ENCODE data around the gene CDKL2. TPM values are rescaled to one million over a fixed set of nuclear protein-coding genes. Genes with fewer than 3 reads are reported as not detected.

Gene CDKL2
- total RNA-seq, 1 experiment from 2014 or later: 1.5 TPM

DNA sequence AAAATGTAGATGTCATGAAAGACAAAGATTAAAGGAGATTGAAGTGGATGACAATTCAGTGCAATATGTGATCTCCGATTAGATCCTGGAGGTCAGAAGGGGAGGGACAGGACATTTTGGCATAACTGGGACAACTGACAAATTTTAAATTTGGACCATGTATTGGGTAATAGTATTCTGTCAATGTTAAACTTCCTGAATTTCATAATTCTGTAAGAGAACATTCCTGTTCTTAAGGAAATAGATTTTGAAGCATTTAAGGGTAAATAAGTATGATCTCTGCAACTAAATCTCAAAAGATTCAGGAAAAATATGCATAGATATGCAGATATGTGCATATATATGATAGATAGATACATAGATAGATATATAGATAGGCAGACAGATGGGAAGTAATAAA is 63.4 kb downstream of the CDKL2 start:
- WGBS (ENCODE audit: extremely low coverage, insufficient read length, low lambda C conversion rate): no CpG with 5 or more reads among the region's 1 CpG
- Mint-ChIP-seq H3K9me3 (peaks cover 10 to 12% of the 10 kb centered on the region in 2 experiments), H3K27ac (no peak overlapping the region), H3K36me3 (ENCODE audit: insufficient read depth in 1 of 3, low read depth in 3 of 3) (peaks cover 0 to 15% (median 8%) of the 10 kb centered on the region in 3 experiments; a peak in 4 of 7 replicates), H3K27me3 (ENCODE audit: low read depth) (peaks cover 10% of the 10 kb centered on the region), H3K4me3 (no peak overlapping the region), H3K4me1 (peaks cover 5% of the 10 kb centered on the region in 2 experiments)
- Histone ChIP-seq H4K20me1 (ENCODE audit: control insufficient read depth, insufficient read depth, insufficient read length) (no peaks in the 10 kb centered on the region), H2BK20ac (ENCODE audit: low read depth, low read length, poor library complexity, severe bottlenecking) (no peak overlapping the region), H2BK12ac (ENCODE audit: insufficient read length, low read depth, low read length) (no peak overlapping the region), H3K23me2 (ENCODE audit: insufficient read length, low read depth, low read length, poor library complexity, severe bottlenecking) (no peaks in the 10 kb centered on the region), H2BK120ac (ENCODE audit: low read depth, low read length, poor library complexity, severe bottlenecking) (no peak overlapping the region), H3K9ac (ENCODE audit: extremely low read depth, insufficient read length, low read length) (no peak overlapping the region), H4K5ac (ENCODE audit: insufficient read length, low read depth, low read length) (no peak overlapping the region), H3T11ph (ENCODE audit: low read length) (no peak overlapping the region), H3K79me2 (ENCODE audit: insufficient read depth, low read length) (no peaks in the 10 kb centered on the region), H3K79me1 (ENCODE audit: insufficient read depth, low read depth, low read length, poor library complexity, severe bottlenecking) (no peaks in the 10 kb centered on the region), H3K27me3 (ENCODE audit: insufficient read depth, low read length) (no peaks in the 10 kb centered on the region), H3K14ac (ENCODE audit: insufficient read depth, low read length) (no peak overlapping the region), H3K27ac (ENCODE audit: insufficient read length, low read depth, low read length) (no peak overlapping the region), H3K4ac (ENCODE audit: low read depth, low read length) (no peak overlapping the region), H3K23ac (ENCODE audit: insufficient read length, low read depth, low read length) (no peak overlapping the region), H3K56ac (ENCODE audit: insufficient read length, low read depth, low read length) (no peak overlapping the region), H4K8ac (replicated peaks; ENCODE audit: insufficient read length, low read depth, low read length) (no peak overlapping the region), H3K9me3 (ENCODE audit: control insufficient read depth, low read depth, low read length) (peaks cover 5% of the 10 kb centered on the region), H2AFZ (ENCODE audit: low read length) (no peak overlapping the region), H3K4me1 (ENCODE audit: insufficient read depth, low read length) (peaks cover 2% of the 10 kb centered on the region; the same call in 1 of the 2 replicates), H2BK15ac (ENCODE audit: low read depth, low read length) (no peak overlapping the region), H4K91ac (ENCODE audit: insufficient read length, low read depth, low read length) (no peak overlapping the region), H3K18ac (ENCODE audit: insufficient read length, low read depth, low read length) (no peak overlapping the region), H2AK5ac (ENCODE audit: insufficient read length, low read length) (no peak overlapping the region), H3K4me2 (ENCODE audit: insufficient read depth, insufficient read length, low read length) (no peak overlapping the region), H2BK5ac (ENCODE audit: insufficient read length, low read length) (no peak overlapping the region)
- DNase-seq: no peak
- TF ChIP-seq, protein P1, sequence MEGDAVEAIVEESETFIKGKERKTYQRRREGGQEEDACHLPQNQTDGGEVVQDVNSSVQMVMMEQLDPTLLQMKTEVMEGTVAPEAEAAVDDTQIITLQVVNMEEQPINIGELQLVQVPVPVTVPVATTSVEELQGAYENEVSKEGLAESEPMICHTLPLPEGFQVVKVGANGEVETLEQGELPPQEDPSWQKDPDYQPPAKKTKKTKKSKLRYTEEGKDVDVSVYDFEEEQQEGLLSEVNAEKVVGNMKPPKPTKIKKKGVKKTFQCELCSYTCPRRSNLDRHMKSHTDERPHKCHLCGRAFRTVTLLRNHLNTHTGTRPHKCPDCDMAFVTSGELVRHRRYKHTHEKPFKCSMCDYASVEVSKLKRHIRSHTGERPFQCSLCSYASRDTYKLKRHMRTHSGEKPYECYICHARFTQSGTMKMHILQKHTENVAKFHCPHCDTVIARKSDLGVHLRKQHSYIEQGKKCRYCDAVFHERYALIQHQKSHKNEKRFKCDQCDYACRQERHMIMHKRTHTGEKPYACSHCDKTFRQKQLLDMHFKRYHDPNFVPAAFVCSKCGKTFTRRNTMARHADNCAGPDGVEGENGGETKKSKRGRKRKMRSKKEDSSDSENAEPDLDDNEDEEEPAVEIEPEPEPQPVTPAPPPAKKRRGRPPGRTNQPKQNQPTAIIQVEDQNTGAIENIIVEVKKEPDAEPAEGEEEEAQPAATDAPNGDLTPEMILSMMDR (conservative IDR thresholded peaks at IDR 0.05): no peak

All from H9 (cell line).